ENCODE data around the gene ZNF500. TPM values are rescaled to one million over a fixed set of nuclear protein-coding genes. Genes with fewer than 3 reads are reported as not detected.

ZNF500 gene
- total RNA-seq, 3 donors from 2014 or later (not counting 1 experiment from before 2014, with no cell fraction given): 11.4 to 20.3 (median 13.0) TPM

DNA sequence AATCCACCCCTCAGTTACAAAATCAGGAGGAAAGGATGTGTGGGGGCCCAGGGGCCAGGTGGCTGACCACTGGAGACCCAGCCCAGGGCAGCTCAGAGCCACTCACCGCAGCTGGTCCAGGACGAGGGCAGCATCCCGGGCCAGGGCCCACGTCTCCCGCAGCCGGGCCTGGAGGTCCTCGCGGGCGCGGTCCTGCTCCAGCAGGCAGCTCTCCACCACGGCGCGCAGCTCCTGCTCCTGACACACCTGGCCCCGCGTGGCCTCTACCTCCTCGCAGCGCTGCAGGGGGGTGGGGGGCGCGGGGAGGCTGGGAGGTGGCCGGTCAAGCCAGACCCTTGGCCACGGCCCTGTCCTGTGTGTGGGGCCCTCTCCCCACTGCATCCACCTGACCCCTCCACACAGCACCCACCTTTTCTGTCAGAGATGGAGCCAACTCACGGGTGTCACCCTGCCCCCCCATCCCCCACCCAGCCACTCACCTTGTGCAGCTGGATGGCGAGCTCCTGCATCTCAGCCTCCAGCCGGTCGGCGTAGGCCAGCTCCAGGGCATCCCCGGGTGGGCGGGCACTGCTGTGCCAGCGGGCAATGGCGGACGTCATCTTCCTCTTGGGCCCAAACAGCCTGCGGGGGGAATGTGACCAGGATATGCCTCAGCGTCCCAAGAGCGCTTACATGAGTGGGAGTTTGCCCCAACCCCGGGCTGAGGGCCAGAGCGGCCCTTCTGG, 68.5 kb downstream of the ZNF500 start:
- no peaks in the 10 kb centered on the region for H3K27me3 ChIP-seq (ENCODE audit: control insufficient read depth, insufficient read depth, low read length)
- peaks cover 33% of the 10 kb centered on the region for H3K4me1 ChIP-seq (ENCODE audit: control insufficient read depth, insufficient read depth, low read length)
- 96% methylated on average over 36 of the region's 36 CpGs for WGBS (ENCODE audit: insufficient coverage)
- ATAC-seq: no peak
- no peaks in the 10 kb centered on the region for H3K9me3 ChIP-seq (ENCODE audit: control insufficient read depth, insufficient read depth, low read length)
- intact Hi-C loops (cut with micrococcal nuclease): no loop called here
- Mint-ChIP-seq H3K27me3 (ENCODE audit: low read depth in 2 of 2) (no peaks in the 10 kb centered on the region), H3K9me3 (no peaks in the 10 kb centered on the region), H3K4me3 (no peak overlapping the region), H3K36me3 (no peaks in the 10 kb centered on the region), H3K4me1 (peaks cover 7 to 13% of the 10 kb centered on the region in 2 donors), H3K27ac (no peak overlapping the region)
- TF ChIP-seq CTCF (IDR thresholded peaks at IDR 0.05): no peak
- no peak overlapping the region for H3K4me3 ChIP-seq (ENCODE audit: low read length)
- H3K27ac ChIP-seq (ENCODE audit: low read length): no peak overlapping the region
- H3K36me3 ChIP-seq (ENCODE audit: control insufficient read depth, insufficient read depth, low read length): peaks cover 48% of the 10 kb centered on the region
- DNase-seq: no peak

Other genes with a start within 250 kb of the ZNF500 start
- gene CDIP1, start 228.4 kb downstream of the ZNF500 start, total RNA-seq: 10 to 100 TPM; 35.2 to 49.2 (median 37.9) TPM
- gene C16orf96, start 210.8 kb downstream of the ZNF500 start, total RNA-seq: under 1 TPM; 0.35 to 0.61 (median 0.43) TPM
- gene UBALD1, start 152.3 kb downstream of the ZNF500 start, total RNA-seq: 10 to 100 TPM; 40.8 to 54.4 (median 53.6) TPM
- 100 to 1,000 TPM; 102 to 106 (median 105) TPM for gene MGRN1, start 142.3 kb downstream of the ZNF500 start, total RNA-seq
- 10 to 100 TPM; 30.8 to 39.1 (median 35.0) TPM for gene NUDT16L1, start 73.6 kb downstream of the ZNF500 start, total RNA-seq
- gene ANKS3, start 32.9 kb downstream of the ZNF500 start, total RNA-seq: 10 to 100 TPM; 19.7 to 20.8 (median 20.5) TPM
- gene DNAAF8, start 32.6 kb downstream of the ZNF500 start, total RNA-seq: under 1 TPM in 1 of 3 donors, not detected in 2; 0.54 TPM
- gene SEPTIN12, start 21.2 kb upstream of the ZNF500 start, total RNA-seq: under 1 TPM in 1 of 3 donors, not detected in 2; 0.59 TPM
- not detected for gene SMIM22, start 28.2 kb upstream of the ZNF500 start, total RNA-seq
- gene ROGDI, start 35.5 kb upstream of the ZNF500 start, total RNA-seq: 10 to 100 TPM in 1 of 3 donors, 1 to 10 TPM in 2; 6.6 to 15.5 (median 7.5) TPM
- gene GLYR1, start 80.1 kb upstream of the ZNF500 start, total RNA-seq: 100 to 1,000 TPM; 112 to 129 (median 125) TPM
- gene UBN1, start 80.3 kb upstream of the ZNF500 start, total RNA-seq: 10 to 100 TPM; 70.5 to 81.6 (median 79.9) TPM
- gene PPL, start 170.0 kb upstream of the ZNF500 start, total RNA-seq: not detected
- 1 to 10 TPM in 1 of 3 donors, under 1 TPM in 2; 0.27 to 1.1 (median 0.93) TPM for gene SEC14L5, start 191.2 kb upstream of the ZNF500 start, total RNA-seq

Measured in natural killer cell (primary cell).